ENCODE results near the gene CEBPA.

CEBPA gene

GRCh38 chr19:33255781-33256180 lies 46.6 kb downstream of the CEBPA start:
- DNase-seq (ENCODE audit: low read depth in 1 of 2, low spot score in 1 of 2), result no peak
- H3K27ac ChIP-seq (replicated peaks), result peak overlapping the region; percentile 96; the same call in 1 of the 2 replicates
- H3K4me3 ChIP-seq (replicated peaks; ENCODE audit: insufficient read depth, low read length), result no peak overlapping the region
- TF ChIP-seq CTCF (IDR thresholded peaks at IDR 0.05; ENCODE audit: insufficient read depth, low read length), result no peak
- TF ChIP-seq GABPA (IDR thresholded peaks at IDR 0.05; ENCODE audit: low read depth), result no peak
- no peak for TF ChIP-seq POLR2AphosphoS5 (IDR thresholded peaks at IDR 0.05; ENCODE audit: low read depth)
- no peak for TF ChIP-seq SPI1 (IDR thresholded peaks at IDR 0.05; ENCODE audit: borderline replicate concordance, low read depth)
- no peaks in the 10 kb centered on the region for H3K27me3 ChIP-seq (ENCODE audit: insufficient read depth, poor library complexity, severe bottlenecking)

GRCh38 chr19:33254245-33254824 lies 48.0 kb downstream of the CEBPA start:
- DNase-seq (ENCODE audit: low read depth in 1 of 2, low spot score in 1 of 2), result peak; percentile 95 to 99
- Histone ChIP-seq H3K4me3 (replicated peaks; ENCODE audit: insufficient read depth, low read length) (peak overlapping the region; percentile 10), H3K27me3 (ENCODE audit: insufficient read depth, poor library complexity, severe bottlenecking) (no peaks in the 10 kb centered on the region), H3K27ac (replicated peaks) (peak overlapping the region; percentile 96)
- no peak for TF ChIP-seq GABPA (IDR thresholded peaks at IDR 0.05; ENCODE audit: low read depth)
- peak; percentile 66 for TF ChIP-seq POLR2AphosphoS5 (IDR thresholded peaks at IDR 0.05; ENCODE audit: low read depth)

- Histone ChIP-seq H3K27ac (replicated peaks) (peak overlapping the region; percentile 96), H3K27me3 (ENCODE audit: insufficient read depth, poor library complexity, severe bottlenecking) (no peaks in the 10 kb centered on the region), H3K4me3 (replicated peaks; ENCODE audit: insufficient read depth, low read length) (no peak overlapping the region)
- TF ChIP-seq REST (IDR thresholded peaks at IDR 0.05; ENCODE audit: insufficient replicate concordance, low read depth) (no peak), SPI1 (IDR thresholded peaks at IDR 0.05; ENCODE audit: borderline replicate concordance, low read depth) (peak; percentile 88; the same call in 1 of the 2 replicates)
- peak in 1 of 2 experiments; percentile 41 for DNase-seq (ENCODE audit: low read depth in 1 of 2, low spot score in 1 of 2)
Measured at GRCh38 chr19:33252971-33253370, 49.4 kb downstream of the CEBPA start.

GRCh38 chr19:33252418-33252962 lies 49.8 kb downstream of the CEBPA start:
- TF ChIP-seq REST (IDR thresholded peaks at IDR 0.05; ENCODE audit: insufficient replicate concordance, low read depth), result no peak
- TF ChIP-seq GABPA (IDR thresholded peaks at IDR 0.05; ENCODE audit: low read depth), result no peak
- TF ChIP-seq POLR2AphosphoS5 (IDR thresholded peaks at IDR 0.05; ENCODE audit: low read depth), result no peak
- TF ChIP-seq CTCF (IDR thresholded peaks at IDR 0.05; ENCODE audit: insufficient read depth, low read length), result no peak
- no peak for TF ChIP-seq SPI1 (IDR thresholded peaks at IDR 0.05; ENCODE audit: borderline replicate concordance, low read depth)

More at GRCh38 chr19:33252418-33252962, 49.8 kb downstream of the CEBPA start:
- Histone ChIP-seq H3K4me3 (replicated peaks; ENCODE audit: insufficient read depth, low read length) (no peak overlapping the region), H3K27ac (replicated peaks) (peak overlapping the region; percentile 96), H3K27me3 (ENCODE audit: insufficient read depth, poor library complexity, severe bottlenecking) (no peaks in the 10 kb centered on the region)
- no peak for DNase-seq (ENCODE audit: low read depth in 1 of 2, low spot score in 1 of 2)

All from HL-60 (cell line).